Measurements from ENCODE around the gene ARL8B. TPM values are rescaled to one million over a fixed set of nuclear protein-coding genes. Genes with fewer than 3 reads are reported as not detected.

Gene ARL8B
- polyA plus RNA-seq, 1 donor from 2014 or later, result 103 TPM

Small RNA genes lying within 50 kb of the gene (small RNA-seq; reads per million reads assigned to genes)
- gene AC090955.1, result 0 reads per million in 3 experiments
- 0 to 1.2 (median 0) reads per million in 3 experiments for gene RF00019

Other genes with a start within 250 kb of the ARL8B start
- 0.10 TPM in 1 of 2 replicates, not detected in the other for gene BHLHE40, start 142.9 kb upstream of the ARL8B start, polyA plus RNA-seq
- gene EDEM1, start 65.4 kb downstream of the ARL8B start, polyA plus RNA-seq, result 11.9 and 13.6 TPM in 2 replicates

All from neural cell (in vitro differentiated cells).